HG03432 (cell line): Measurements from ENCODE around the gene ZNF273.
"Not testable (repeated sequence)": the region's sequence is repeated elsewhere in the genome, so short reads cannot be mapped to it uniquely, and the experiment has no call there.

Experiments
- ATAC-seq: cut with Tn5 transposase; IDR thresholded peaks from one replicate; pipeline ENCODE4 v1.9.1; 2021; ENCODE audit warnings: mild to moderate bottlenecking, moderate library complexity; ENCODE audit not compliant: unreplicated experiment

Gene ZNF273

GRCh38 chr7:64888901-64889685, 14.0 kb upstream of the ZNF273 start:
- no peak for ATAC-seq

- no peak for ATAC-seq
Observed at GRCh38 chr7:64889686-64890162, 13.3 kb upstream of the ZNF273 start.

DNA sequence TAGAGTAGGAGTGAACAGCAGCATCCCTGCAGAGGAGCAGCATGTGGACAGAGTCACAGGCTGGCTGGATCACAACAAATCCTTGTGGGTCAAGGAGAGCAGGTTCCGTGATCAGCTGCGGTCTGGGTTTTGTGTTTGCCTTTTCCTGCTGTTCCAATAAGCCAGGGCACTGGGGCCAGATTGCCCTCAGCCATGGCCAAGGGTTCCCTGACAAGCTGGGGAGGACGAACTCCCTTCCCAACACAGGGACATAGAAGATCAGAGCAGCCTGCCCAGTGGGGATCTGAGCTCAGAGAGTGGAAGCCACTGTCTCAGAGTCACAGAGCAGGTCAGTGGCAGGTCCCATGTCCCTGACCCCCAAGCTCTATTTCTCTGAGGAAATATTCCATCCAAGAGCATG, 12.8 kb upstream of the ZNF273 start:
- ATAC-seq: not testable (repeated sequence)

- no peak for ATAC-seq
Observed at GRCh38 chr7:64890761-64891362, 12.2 kb upstream of the ZNF273 start.

DNA sequence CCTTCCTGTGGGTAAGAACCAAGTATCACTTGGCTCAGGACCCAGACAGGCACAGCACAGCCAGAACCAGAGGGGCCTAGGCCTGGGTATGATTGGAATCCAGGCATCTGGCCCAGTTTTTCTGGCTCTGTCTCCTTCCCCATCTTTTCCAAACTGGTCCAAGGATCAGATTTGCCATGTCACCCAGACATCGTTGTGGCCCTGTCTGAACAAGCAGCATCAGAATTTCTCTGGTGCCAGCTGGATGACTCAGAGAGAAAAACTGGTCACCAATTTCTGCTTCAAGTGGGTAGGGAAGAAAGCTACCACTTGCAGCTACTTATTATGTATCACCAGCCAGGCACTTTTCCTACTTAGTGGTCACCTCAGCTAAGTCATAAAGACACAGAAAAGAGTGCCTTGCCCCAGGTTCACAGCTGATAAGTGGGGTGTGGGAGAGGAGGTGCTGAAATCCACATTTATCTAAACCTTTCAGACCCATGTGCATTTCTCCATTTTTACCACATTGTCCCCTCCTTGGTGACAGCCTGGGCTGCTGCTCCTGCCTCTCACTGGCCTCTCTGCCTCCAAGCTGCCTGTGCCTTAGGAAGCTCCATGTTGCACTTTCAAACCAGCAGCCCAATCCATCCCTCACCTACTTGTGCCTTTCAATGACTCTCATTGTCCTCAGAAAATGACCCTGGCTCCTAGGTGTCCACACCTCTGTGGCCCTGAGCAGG, 11.6 kb upstream of the ZNF273 start:
- ATAC-seq: not testable (repeated sequence)

DNA sequence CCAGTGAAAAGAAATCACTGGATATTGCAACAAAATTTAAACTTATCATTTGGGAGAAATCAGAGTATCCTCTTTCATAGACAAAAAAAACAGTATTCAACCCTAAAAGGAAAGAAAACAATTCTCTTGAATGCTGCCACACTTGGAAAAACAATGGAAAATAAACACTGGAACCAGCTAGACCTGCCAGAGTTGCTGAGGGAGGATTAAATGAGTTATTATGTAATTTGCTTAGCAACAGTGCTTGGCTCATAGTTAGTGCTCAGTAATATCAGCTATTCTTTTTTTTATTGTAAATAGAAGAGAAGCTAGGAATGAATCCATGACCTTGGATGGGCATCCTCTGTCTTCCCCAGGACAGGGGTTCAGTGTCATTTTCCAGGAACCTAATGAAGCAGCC, 11.0 kb upstream of the ZNF273 start:
- ATAC-seq: no peak

GRCh38 chr7:64892666-64893309, 10.3 kb upstream of the ZNF273 start:
- ATAC-seq: no peak

DNA sequence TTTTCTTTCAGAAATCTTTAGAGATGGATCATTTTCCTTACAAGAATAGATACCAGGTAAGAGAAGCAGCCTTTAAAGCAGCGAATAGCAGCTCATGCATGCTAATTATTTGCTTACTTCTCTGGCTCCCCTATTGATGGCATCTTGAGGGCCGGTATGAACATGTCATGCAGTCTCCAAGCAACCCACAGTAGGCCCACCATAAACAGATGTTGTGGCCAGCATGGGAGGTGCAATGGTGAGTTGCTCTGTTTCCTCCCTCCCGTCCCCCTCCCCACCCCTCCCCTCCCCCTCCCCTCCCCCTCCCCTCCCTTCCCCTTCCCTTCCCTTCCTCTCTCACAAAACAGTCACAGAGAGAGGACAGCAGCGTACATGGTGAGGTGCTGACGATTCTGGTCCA, 9.7 kb upstream of the ZNF273 start:
- no peak for ATAC-seq

DNA sequence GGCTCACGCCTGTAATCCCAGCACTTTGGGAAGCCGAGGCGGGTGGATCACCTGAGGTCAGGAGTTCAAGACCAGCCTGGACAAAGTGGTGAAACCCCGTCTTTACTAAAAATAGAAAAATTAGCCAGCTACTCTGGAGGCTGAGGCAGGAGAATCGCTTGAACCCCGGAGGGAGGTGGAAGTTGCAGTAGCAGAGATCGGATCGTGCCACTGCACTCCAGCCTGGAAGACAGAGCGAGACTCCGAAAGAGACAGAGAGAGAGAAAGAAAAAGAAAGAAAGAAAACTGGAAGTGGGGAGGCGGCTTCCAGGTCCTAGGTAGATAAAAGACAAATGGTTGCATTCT, 640 bp upstream of the ZNF273 start:
- ATAC-seq: not testable (repeated sequence)

DNA sequence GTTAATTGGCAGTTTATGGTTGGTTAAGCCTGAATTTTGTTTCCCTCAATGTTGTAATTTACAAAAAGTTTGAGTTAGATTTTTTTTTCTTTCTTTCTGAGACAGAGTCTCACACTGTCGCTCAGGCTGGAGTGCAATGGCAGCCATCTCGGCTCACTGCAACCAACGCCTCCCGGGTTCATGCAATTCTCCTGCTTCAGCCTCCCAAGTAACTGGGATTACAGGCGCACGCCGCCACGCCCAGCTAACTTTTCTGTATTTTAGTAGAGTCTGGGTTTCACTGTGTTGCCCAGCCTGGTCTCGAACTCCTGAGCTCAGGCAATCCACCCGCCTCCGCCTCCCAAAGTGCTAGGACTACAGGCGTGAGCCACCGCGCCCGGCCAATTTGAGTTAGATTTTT, 935 bp downstream of the ZNF273 start:
- no peak for ATAC-seq

DNA sequence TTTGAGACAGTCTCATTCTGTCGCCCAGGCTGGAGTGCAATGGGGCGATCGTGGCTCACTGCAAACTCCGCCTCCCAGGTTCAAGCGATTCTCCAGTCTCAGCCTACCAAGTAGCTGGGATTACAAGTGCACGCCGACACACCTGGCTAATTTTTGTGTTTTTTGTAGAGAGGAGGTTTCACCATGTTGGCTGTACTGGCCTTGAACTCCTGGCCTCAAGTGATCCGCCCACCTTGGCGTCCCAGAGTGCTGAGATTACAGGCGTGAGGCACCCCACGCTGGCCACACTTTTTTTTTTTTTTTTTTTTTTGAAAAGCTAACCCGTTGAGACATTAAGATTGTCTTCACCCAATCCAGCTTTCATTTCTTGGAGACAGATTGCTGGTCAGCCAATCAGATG, 2.1 kb downstream of the ZNF273 start:
- ATAC-seq: no peak

DNA sequence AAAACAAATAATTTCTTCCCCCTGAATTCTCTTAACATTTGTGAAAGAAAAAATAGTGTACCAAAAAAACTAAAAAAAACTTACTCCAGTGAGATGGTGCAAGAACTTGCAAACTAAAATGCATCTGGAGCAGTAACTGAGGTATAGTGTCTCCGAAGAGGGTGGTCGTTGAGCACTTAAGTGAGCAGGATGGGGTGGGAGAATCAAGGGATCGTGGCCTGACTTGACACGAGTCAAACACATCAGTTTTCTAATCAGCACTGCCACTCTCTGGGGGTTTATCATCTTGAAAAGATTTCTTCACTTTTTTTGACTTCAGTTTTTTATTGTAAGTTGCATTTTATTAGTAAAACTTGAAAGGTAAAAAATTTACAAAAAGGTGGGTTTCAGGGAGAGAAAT, 2.5 kb downstream of the ZNF273 start:
- ATAC-seq: no peak

DNA sequence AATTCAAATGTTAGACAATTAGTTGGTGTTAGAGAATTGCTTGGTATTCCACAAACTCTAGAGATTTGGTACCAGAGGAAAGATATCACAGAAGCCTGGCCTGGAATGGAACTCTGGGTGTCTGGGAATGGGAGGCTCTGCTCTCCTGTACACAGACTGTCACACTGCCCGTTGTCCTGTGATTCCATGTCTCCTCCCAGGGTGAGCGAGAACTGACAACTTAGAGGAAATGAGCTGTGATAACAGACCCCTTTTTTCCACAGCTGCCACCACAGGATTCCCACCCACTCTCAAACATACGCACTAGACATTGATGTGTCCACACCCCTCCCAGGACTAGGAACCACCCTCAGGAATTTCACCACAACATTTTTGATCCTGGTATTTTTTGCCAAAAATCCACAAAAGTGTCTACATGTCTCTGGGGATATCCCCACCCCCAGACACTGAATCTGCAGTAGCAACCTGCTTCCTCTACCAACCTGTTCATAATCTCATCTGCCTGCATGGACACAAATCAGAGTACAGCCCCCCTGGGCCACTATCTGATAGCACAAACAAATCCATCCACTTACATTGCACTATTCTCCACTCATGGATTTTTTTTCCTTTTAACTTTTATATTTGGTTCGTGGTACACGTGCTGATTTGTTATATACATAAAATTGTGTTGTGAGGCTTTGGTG, 4.7 kb downstream of the ZNF273 start:
- no peak for ATAC-seq

- no peak for ATAC-seq
Observed at GRCh38 chr7:64908358-64908757, 5.3 kb downstream of the ZNF273 start.

- ATAC-seq: no peak
Observed at GRCh38 chr7:64914557-64914956, 11.5 kb downstream of the ZNF273 start.

- ATAC-seq: not testable (repeated sequence)
Observed at GRCh38 chr7:64915301-64915700, 12.2 kb downstream of the ZNF273 start.

DNA sequence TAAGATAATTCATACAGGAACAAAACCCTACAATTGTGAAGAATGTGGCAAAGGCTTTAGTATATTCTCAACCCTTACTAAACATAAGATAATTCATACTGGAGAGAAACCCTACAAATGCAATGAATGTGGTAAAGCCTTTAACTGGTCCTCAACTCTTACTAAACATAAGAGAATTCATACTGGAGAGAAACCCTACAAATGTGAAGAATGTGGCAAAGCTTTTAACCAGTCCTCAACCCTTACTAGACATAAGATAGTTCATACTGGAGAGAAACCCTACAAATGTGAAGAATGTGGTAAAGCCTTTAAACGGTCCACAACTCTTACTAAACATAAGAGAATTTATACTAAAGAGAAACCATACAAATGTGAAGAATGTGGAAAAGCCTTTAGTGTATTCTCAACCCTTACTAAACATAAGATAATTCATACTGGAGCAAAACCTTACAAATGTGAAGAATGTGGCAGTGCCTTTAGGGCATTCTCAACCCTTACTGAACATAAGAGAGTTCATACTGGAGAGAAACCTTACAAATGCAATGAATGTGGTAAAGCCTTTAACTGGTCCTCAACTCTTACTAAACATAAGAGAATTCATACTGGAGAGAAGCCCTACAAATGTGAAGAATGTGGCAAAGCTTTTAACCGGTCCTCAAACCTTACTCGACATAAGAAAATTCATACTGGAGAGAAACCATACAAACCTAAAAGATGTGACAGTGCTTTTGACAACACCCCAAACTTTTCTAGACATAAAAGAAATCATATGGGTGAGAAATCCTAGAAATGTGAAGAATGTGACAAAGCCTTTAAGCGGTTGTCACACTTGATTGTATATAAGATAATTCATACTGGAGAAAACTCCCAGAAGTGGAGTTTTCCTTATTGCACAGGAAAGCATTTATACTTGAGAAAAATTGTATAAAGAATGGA, 25.4 kb downstream of the ZNF273 start:
- ATAC-seq: not testable (repeated sequence)

DNA sequence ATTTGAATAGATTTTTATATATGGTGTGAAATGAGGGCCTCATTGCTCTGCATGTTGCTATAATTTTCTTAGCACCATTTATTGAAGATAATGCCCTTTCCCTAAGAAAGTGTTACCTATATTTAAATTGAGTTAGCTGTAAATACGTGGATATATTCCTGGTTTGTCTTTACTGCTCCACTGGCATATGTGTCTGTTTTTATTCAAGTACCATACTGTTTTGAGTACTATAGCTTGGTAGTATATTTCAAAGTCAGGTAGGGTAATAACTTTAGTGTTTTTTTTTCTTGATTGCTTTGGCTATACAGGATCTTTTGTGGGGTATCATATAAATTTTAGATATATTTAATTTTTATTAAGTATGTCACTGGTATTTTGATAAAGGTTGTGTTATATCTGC, 31.4 kb downstream of the ZNF273 start:
- ATAC-seq: no peak

GRCh38 chr7:64938540-64938939, 35.5 kb downstream of the ZNF273 start:
- ATAC-seq: no peak

DNA sequence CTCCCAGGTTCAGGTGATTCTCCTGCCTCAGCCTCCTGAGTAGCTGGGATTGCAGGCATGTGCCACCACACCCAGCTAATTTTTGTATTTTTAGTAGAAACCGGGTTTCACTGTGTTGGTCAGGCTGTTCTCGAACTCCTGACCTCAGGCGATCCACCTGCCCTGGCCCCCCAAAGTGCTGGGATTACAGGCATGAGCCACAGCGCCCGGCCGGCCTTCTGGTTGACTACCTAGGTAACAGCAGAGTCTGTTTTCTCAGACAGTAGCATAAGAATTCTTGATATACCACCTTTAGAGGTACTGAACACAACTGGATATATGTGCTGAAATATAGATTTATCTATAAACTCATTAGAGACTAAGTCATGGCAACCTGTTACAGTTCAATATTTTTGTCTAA, 36.9 kb downstream of the ZNF273 start:
- not testable (repeated sequence) for ATAC-seq
